Body of pancreas (tissue), 4 donors: ENCODE results near the gene TMCO4. TPM values are rescaled to one million over a fixed set of nuclear protein-coding genes. Genes with fewer than 3 reads are reported as not detected.
"Not testable (repeated sequence)": the region's sequence is repeated elsewhere in the genome, so short reads cannot be mapped to it uniquely, and the experiment has no call there.

ENCODE experiments used
- ATAC-seq: fragments of 150-250 bp; one replicate; pipeline ENCODE4 v1.9.1; 2016
- DNase-seq, 4 donors: peaks; one replicate each; pipeline ENCODE4 v3.0.0-alpha.2; 2019
- H3K27ac ChIP-seq, 4 donors: fragments of 200-600 bp; sonication (generic); 1 replicate in 3 of 4; 2 replicates in 1 of 4; pipeline versions ENCODE4 v1.5.1 to v1.6.1; 2016 to 2019; ENCODE audit warnings: mild to moderate bottlenecking in 1 of 4, mixed read lengths in 1 of 4, moderate library complexity in 1 of 4
- H3K27me3 ChIP-seq, 2 donors: fragments of 200-600 bp; sonication (generic); one replicate each; pipeline ENCODE4 v1.6.0; 2016; ENCODE audit warnings: mild to moderate bottlenecking in 1 of 2
- H3K36me3 ChIP-seq, 2 donors: fragments of 200-600 bp; sonication (generic); replicated peaks in 1 of 2; 2 replicates each; pipeline ENCODE4 v1.5.1; 2016; ENCODE audit warnings: low read depth in 2 of 2; ENCODE audit not compliant: insufficient read depth in 1 of 2
- H3K4me1 ChIP-seq: fragments of 200-600 bp; sonication (generic); one replicate; pipeline ENCODE4 v1.6.0; 2016
- H3K4me3 ChIP-seq, 2 donors: fragments of 200-600 bp; sonication (generic); 1 replicate in 1 of 2; 2 replicates in 1 of 2; pipeline ENCODE4 v1.5.1; 2016 to 2019
- H3K9me3 ChIP-seq, 3 donors: fragments of 200-600 bp; sonication (generic); 1 replicate in 2 of 3; 2 replicates in 1 of 3; pipeline ENCODE4 v1.5.1; 2016
- CTCF ChIP-seq, 7 experiments: fragments of 450-650 bp in 4 of 7; fragments of 200-600 bp in 3 of 7; sonication (generic) in 3 of 7; IDR thresholded peaks; one replicate each; pipeline ENCODE4 v1.5.1; 2016 to 2019; ENCODE audit warnings: antibody characterized with exemption in 7 of 7
- POLR2A ChIP-seq, 3 donors: fragments of 450-650 bp; IDR thresholded peaks; one replicate each; pipeline ENCODE4 v1.6.1; 2016; ENCODE audit warnings: antibody characterized with exemption in 3 of 3, mild to moderate bottlenecking in 2 of 3
- WGBS, 2 donors: methylation state at CpG; one replicate each; pipeline ENCODE4 v1.1.5; 2017; 5-methylcytosine and 5-hydroxymethylcytosine counted together
- intact Hi-C: fragments of 100-400 bp; cut with DNase I; formaldehyde crosslinking; loops from one replicate; pipeline ENCODE4 v1.15.1; 2023
- total RNA-seq, 2 donors: library from RNA; depleted of rRNA; stranded (reverse); fragments of >200 nt; gene quantifications; one replicate each; pipeline ENCODE4 v1.1.0, GENCODE V29; 2016

Gene TMCO4
- total RNA-seq, 2 donors from 2014 or later, result 31.3 to 36.3 TPM

GRCh38 chr1:19818324-19818723, 18.6 kb upstream of the TMCO4 start:
- no peak for TF ChIP-seq CTCF (IDR thresholded peaks at IDR 0.05)
- TF ChIP-seq POLR2A (IDR thresholded peaks at IDR 0.05), result no peak
- intact Hi-C loops, result no loop called here
- peaks cover 51% of the 10 kb centered on the region for H3K4me1 ChIP-seq
- H3K4me3 ChIP-seq, result no peak overlapping the region
- no peaks in the 10 kb centered on the region for H3K9me3 ChIP-seq
- WGBS, 2 donors, result 83 to 90% methylated on average over 3 of the region's 3 CpGs
- no peaks in the 10 kb centered on the region for H3K36me3 ChIP-seq
- H3K27me3 ChIP-seq, result no peaks in the 10 kb centered on the region
- peak overlapping the region in 3 of 4 donors; percentile 49 to 97 (median 96) for H3K27ac ChIP-seq
- ATAC-seq (no peak), DNase-seq (no peak)

- peak overlapping the region; percentile 94 to 97 (median 96) for H3K27ac ChIP-seq
These were observed 17.4 kb upstream of the TMCO4 start for GRCh38 chr1:19817160-19817559.

GRCh38 chr1:19816737-19817086, 17.0 kb upstream of the TMCO4 start:
- H3K9me3 ChIP-seq, DNase-seq, intact Hi-C loops, ATAC-seq, H3K36me3 ChIP-seq, H3K4me3 ChIP-seq, H3K27me3 ChIP-seq: not testable (repeated sequence)
- Histone ChIP-seq H3K27ac (peak overlapping the region; percentile 94 to 97 (median 96)), H3K4me1 (peaks cover 52% of the 10 kb centered on the region)
- WGBS, 2 donors, result 18 to 57% methylated on average over 1 of the region's 1 CpG

More at GRCh38 chr1:19817160-19817559, 17.4 kb upstream of the TMCO4 start:
- no peak for TF ChIP-seq CTCF (IDR thresholded peaks at IDR 0.05)
- no peak for TF ChIP-seq POLR2A (IDR thresholded peaks at IDR 0.05)
- ATAC-seq, result no peak
- Histone ChIP-seq H3K9me3 (no peaks in the 10 kb centered on the region), H3K4me3 (no peak overlapping the region), H3K36me3 (no peaks in the 10 kb centered on the region), H3K27me3 (no peaks in the 10 kb centered on the region), H3K4me1 (peaks cover 51% of the 10 kb centered on the region)
- intact Hi-C loops, result no loop called here
- WGBS, 2 donors, result 78 to 86% methylated on average over 5 of the region's 5 CpGs
- no peak for DNase-seq

GRCh38 chr1:19815801-19816736, 16.4 kb upstream of the TMCO4 start:
- intact Hi-C loops, result no loop called here

More at GRCh38 chr1:19815801-19816736, 16.4 kb upstream of the TMCO4 start:
- Histone ChIP-seq H3K27ac (peak overlapping the region; percentile 94 to 97 (median 96)), H3K36me3 (no peaks in the 10 kb centered on the region), H3K4me3 (no peak overlapping the region), H3K9me3 (no peaks in the 10 kb centered on the region), H3K4me1 (peaks cover 58% of the 10 kb centered on the region), H3K27me3 (no peaks in the 10 kb centered on the region)
- TF ChIP-seq CTCF (IDR thresholded peaks at IDR 0.05) (peak in 1 of 7 experiments; percentile 12), POLR2A (IDR thresholded peaks at IDR 0.05) (no peak)
- peak; percentile 87 to 96 (median 94) for DNase-seq
- ATAC-seq, result peak; percentile 75
- WGBS, 2 donors, result 19 to 24% methylated on average over 11 to 15 of the region's 15 CpGs
